ENCODE results near the gene EXD2.

Gene EXD2

GRCh38 chr14:69246331-69246730, 55.0 kb downstream of the EXD2 start:
- H3K4me3 ChIP-seq (ENCODE audit: low read depth, low read length): no peak overlapping the region

- H3K4me3 ChIP-seq (ENCODE audit: low read depth, low read length): no peak overlapping the region
Measured at GRCh38 chr14:69247676-69248440, 56.6 kb downstream of the EXD2 start.

GRCh38 chr14:69249603-69250002, 58.3 kb downstream of the EXD2 start:
- H3K4me3 ChIP-seq (ENCODE audit: low read depth, low read length): no peak overlapping the region

GRCh38 chr14:69252851-69253250, 61.6 kb downstream of the EXD2 start:
- H3K4me3 ChIP-seq (ENCODE audit: low read depth, low read length): no peak overlapping the region

GRCh38 chr14:69259168-69259526, 67.8 kb downstream of the EXD2 start:
- H3K4me3 ChIP-seq (ENCODE audit: low read depth, low read length): peak overlapping the region; percentile 70

GRCh38 chr14:69259527-69260189, 68.4 kb downstream of the EXD2 start, which contains the start of gene GALNT16:
GALNT16 (plus strand) TSS chr14:69260158; CDS start chr14:69260291, 133 bp downstream.
- H3K4me3 ChIP-seq (ENCODE audit: low read depth, low read length): peak within 1 kb of the TSS; percentile 70

GRCh38 chr14:69260190-69260860, 69.0 kb downstream of the EXD2 start:
- peak overlapping the region; percentile 70 for H3K4me3 ChIP-seq (ENCODE audit: low read depth, low read length)

GRCh38 chr14:69260861-69261564, 69.7 kb downstream of the EXD2 start:
- H3K4me3 ChIP-seq (ENCODE audit: low read depth, low read length): peak overlapping the region; percentile 70

- H3K4me3 ChIP-seq (ENCODE audit: low read depth, low read length): peak overlapping the region; percentile 70
Measured at GRCh38 chr14:69261761-69262331, 70.5 kb downstream of the EXD2 start.

GRCh38 chr14:69262516-69262915, 71.2 kb downstream of the EXD2 start:
- H3K4me3 ChIP-seq (ENCODE audit: low read depth, low read length): no peak overlapping the region

- no peak overlapping the region for H3K4me3 ChIP-seq (ENCODE audit: low read depth, low read length)
Measured at GRCh38 chr14:69263364-69263763, 72.1 kb downstream of the EXD2 start.

- no peak overlapping the region for H3K4me3 ChIP-seq (ENCODE audit: low read depth, low read length)
Measured at GRCh38 chr14:69263771-69264170, 72.5 kb downstream of the EXD2 start.

GRCh38 chr14:69266572-69267345, 75.5 kb downstream of the EXD2 start:
- H3K4me3 ChIP-seq (ENCODE audit: low read depth, low read length): no peak overlapping the region

- H3K4me3 ChIP-seq (ENCODE audit: low read depth, low read length): no peak overlapping the region
Measured at GRCh38 chr14:69267492-69267891, 76.2 kb downstream of the EXD2 start.

GRCh38 chr14:69268223-69268622, 76.9 kb downstream of the EXD2 start:
- no peak overlapping the region for H3K4me3 ChIP-seq (ENCODE audit: low read depth, low read length)

GRCh38 chr14:69268763-69269162, 77.5 kb downstream of the EXD2 start:
- H3K4me3 ChIP-seq (ENCODE audit: low read depth, low read length): no peak overlapping the region

- H3K4me3 ChIP-seq (ENCODE audit: low read depth, low read length): no peak overlapping the region
Measured at GRCh38 chr14:69269381-69269780, 78.1 kb downstream of the EXD2 start.

GRCh38 chr14:69270097-69270496, 78.8 kb downstream of the EXD2 start:
- no peak overlapping the region for H3K4me3 ChIP-seq (ENCODE audit: low read depth, low read length)

GRCh38 chr14:69270795-69271708, 79.8 kb downstream of the EXD2 start:
- no peak overlapping the region for H3K4me3 ChIP-seq (ENCODE audit: low read depth, low read length)
